Measurements from ENCODE around the gene SPTBN2.

SPTBN2 gene

GRCh38 chr11:66701432-66702240, 27.4 kb downstream of the SPTBN2 start:
- H3K4me3 ChIP-seq (ENCODE audit: low read depth, low read length): no peak overlapping the region
- no peak for TF ChIP-seq CTCF (IDR thresholded peaks at IDR 0.05; ENCODE audit: borderline replicate concordance, insufficient read depth, low read depth, low read length)

- TF ChIP-seq CTCF (IDR thresholded peaks at IDR 0.05; ENCODE audit: borderline replicate concordance, insufficient read depth, low read depth, low read length): no peak
- H3K4me3 ChIP-seq (ENCODE audit: low read depth, low read length): no peak overlapping the region
Observed at GRCh38 chr11:66700742-66701141, 28.3 kb downstream of the SPTBN2 start.

- no peak overlapping the region for H3K4me3 ChIP-seq (ENCODE audit: low read depth, low read length)
- TF ChIP-seq CTCF (IDR thresholded peaks at IDR 0.05; ENCODE audit: borderline replicate concordance, insufficient read depth, low read depth, low read length): no peak
Observed at GRCh38 chr11:66700337-66700736, 28.7 kb downstream of the SPTBN2 start.

GRCh38 chr11:66698491-66698890, 30.5 kb downstream of the SPTBN2 start:
- H3K4me3 ChIP-seq (ENCODE audit: low read depth, low read length): no peak overlapping the region
- TF ChIP-seq CTCF (IDR thresholded peaks at IDR 0.05; ENCODE audit: borderline replicate concordance, insufficient read depth, low read depth, low read length): no peak

GRCh38 chr11:66697988-66698387, 31.0 kb downstream of the SPTBN2 start:
- no peak overlapping the region for H3K4me3 ChIP-seq (ENCODE audit: low read depth, low read length)
- no peak for TF ChIP-seq CTCF (IDR thresholded peaks at IDR 0.05; ENCODE audit: borderline replicate concordance, insufficient read depth, low read depth, low read length)

DNA sequence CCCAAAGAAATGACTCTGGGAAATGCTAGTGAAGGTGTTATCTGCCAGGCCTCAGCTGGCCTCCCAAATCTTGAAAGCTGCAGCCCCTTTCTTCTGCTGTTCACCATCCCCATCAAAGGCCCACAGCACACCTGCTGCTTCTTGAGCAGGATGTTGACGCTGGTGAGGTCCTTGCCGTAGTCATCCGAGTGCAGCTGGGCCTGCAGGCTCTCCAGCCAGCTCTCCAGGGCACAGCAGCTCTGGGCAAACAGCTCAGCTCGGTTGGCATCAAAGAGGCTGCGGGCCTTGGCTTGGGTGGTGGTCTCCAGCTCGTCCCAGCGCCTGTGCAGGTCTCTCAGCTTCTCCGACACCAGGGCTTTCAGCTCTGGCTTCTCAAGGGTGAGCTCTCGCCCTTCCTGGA, 32.9 kb downstream of the SPTBN2 start:
- TF ChIP-seq CTCF (IDR thresholded peaks at IDR 0.05; ENCODE audit: borderline replicate concordance, insufficient read depth, low read depth, low read length): no peak
- no peak overlapping the region for H3K4me3 ChIP-seq (ENCODE audit: low read depth, low read length)

DNA sequence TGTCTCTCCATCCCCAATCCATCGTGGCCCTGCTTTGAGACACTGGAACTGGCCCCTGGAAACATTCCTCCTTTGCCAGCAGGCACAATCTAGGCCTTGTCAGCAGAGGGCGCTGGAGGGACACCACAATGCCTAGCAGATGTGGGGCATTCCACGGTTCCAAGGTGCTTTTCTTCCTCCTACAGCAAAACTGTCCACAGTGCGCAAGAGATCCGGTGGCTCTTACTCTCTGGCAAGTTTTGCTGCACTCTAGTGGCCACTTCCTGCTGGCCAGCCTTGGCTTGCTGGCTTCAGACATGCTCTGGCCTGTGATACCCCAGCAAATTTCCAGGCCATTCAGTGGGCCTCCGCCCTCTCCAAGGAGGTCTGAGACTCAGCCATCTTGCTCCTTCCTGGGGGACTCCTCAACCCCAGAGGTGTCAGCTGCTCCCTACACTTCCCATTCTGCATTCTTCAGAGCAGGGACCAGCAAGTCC, 34.2 kb downstream of the SPTBN2 start:
- no peak overlapping the region for H3K4me3 ChIP-seq (ENCODE audit: low read depth, low read length)
- peak; percentile 92 for TF ChIP-seq CTCF (IDR thresholded peaks at IDR 0.05; ENCODE audit: borderline replicate concordance, insufficient read depth, low read depth, low read length)

Data from GM12875 (cell line).